ENCODE measurements around the gene PRR18.
A peak's percentile ranks its signal among the peaks of the same experiment; 100 is the strongest.
"Not testable (repeated sequence)": the region's sequence is repeated elsewhere in the genome, so short reads cannot be mapped to it uniquely, and the experiment has no call there.

Gene PRR18, protein sequence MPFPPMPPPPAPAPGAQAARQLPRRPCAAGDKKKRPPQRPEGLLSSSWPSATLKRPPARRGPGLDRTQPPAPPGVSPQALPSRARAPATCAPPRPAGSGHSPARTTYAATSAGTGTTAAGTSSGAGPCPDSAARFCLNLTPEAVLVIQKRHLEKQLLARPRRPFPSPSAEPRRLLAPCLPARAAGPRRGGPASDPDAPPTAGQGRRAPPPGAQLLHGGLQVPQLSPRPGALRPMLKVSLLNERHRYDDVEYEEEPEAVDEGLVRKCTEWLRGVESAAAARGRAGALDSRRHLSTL

DNA sequence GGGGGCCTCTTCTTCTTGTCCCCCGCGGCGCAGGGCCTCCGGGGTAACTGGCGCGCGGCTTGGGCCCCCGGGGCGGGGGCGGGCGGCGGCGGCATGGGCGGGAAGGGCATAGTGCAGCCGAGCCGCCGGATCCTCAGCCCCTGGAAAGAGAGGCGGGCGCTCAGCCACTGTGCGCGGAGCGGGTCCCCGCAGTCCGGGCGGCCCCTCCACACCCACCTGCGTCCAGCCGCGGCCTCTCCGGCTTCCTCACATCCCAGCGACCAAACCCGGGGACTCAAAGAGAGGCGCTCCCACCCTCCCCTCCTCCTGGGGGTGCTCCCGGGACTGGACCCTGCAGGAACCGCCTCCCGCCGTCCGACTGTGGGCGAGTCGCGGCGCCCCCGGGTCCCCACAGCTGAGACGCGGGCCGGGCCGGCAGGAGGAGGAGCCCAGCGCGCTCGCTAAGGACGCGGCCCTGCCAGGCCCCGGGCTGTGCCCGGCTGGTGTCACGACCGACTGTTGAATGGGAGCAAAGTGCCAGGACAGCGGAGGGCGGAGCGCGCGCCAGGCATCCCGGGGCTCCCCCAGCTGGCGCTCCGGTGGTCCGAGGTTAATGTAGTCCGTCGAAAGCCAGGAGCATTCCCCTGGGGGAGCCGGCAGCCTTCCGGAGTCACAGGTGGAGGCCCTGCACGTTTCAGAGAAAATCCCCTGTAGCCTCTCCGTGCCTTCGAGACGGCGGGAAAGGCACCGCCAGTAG lies at the start of gene PRR18:
Gene PRR18, minus strand, starts transcription at position 360 of the 736 bp plus-strand sequence. Its CDS starts 250 bp downstream, at position 110.
- no peak for DNase-seq

DNA sequence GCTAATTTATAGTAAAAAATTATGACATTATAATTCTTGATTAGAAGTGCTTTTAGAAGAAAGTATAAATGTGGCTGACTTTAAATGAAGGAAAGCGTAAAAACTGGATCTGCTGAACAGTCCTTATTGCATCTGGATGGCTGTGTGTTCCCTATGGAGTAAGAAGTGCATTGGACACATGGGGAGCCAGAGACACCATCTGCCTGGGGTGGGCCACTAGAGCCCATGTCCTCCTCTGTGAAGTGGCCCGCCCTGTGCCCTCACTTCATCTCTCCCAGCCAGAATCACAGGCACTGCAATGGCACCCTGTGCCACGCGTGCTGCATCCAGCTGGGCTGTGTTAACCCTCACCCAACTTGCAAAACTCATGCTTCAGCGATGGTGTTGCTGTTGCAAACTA lies 47.4 kb upstream of the PRR18 start:
- no peak for DNase-seq

DNA sequence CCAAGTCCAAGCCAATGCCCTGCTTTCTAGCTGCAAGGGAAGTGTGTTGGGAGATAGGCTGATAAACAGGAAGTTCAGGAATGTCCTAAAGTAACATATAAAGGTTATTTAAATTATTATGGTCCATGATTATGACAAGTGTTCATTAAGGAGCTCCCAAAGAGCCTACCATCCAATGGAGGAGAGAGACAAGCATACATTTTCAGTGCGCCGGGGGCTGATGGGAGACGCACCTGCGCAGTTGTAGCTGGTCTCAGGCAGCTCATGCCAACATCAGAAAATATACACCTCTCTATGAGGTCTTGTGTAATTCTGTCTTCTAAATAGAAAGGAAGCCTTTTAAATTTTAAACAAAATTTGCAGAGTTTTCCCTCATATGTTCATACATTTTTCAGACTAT lies 46.8 kb upstream of the PRR18 start:
- DNase-seq = no peak

DNA sequence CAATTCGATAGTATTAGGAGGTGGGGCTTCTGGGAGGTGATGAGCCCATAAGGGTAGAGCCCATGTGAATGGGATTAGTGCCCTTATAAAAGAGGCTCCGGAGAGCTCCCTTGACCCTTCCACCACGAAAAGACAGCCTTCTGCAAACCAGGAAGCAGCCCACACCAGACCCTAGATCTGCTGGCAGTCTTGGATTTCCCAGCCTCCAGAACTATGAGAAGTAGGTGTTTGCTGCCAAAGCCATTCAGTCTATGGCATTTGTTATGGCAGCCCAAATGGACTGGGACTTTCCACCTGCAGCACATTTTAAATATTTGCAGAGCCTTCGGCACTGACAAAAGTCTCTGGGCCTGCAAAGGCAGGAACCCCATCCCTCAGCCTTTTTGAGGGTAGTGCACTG lies 46.0 kb upstream of the PRR18 start:
- DNase-seq = no peak

DNA sequence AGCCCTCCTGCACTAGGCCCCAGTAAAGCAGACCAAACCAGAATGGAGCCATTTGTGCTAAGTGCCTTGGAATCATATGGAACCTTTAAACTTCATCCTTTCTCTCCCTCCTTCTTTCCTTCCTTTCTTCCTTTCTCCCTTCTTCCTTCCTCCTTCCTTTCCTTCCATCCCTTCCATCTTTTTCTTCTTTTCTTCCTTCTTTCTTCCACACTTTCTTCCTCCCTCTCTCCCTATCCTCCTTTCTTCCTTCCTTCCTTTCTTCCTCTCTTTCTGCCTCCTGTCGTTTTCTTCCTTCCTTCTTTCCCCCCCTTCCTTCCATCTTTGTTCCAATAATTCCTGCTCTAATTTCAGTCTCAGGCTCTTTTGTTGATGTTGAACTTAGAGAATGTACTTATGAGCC lies 45.3 kb upstream of the PRR18 start:
- DNase-seq = no peak

DNA sequence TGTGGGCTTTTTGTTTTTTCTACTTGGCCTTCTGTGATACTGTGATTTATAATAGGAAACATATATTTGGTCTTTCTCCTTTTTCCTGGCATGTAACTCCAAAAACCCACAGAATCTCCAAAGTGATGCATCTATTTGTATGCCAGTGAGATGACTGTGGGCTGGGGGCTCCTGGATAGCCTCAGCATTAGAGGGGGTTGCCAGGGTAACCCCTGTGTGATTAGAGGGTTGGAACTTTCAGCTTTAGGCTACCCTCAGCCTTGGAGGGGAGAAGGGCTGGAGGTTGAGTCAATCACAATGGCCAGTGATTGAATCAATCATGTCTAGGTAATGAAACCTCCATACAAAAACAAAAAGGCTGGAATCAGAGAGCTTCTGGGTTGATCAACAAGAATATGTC lies 44.7 kb upstream of the PRR18 start:
- DNase-seq = no peak

DNA sequence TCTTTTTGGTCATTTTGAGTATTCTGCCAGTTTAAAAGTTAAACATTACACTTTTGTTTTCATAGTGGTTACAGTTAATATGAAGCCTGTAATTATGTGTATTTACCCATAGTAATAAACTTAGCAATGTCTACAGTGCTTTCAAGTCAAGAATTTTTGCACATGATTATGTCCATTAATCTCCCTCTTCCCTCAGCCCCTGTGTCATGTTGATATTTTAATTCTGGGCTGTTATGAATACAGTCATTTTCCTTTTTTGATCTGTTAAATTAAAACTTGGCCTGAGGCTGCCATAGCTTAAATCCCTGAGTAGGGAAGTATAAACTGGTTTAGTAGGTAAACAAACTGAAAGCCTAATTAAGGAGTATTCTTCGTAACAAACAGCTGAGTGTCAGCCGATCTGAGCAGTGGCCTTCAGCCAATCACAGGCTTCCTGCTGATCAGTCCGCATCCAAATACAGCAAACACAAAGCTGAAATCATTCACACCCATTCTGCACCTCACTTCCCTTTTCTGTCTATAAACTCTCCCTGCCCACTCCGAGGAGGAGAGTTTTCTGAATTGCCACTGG lies 43.6 kb upstream of the PRR18 start:
- DNase-seq = no peak

DNA sequence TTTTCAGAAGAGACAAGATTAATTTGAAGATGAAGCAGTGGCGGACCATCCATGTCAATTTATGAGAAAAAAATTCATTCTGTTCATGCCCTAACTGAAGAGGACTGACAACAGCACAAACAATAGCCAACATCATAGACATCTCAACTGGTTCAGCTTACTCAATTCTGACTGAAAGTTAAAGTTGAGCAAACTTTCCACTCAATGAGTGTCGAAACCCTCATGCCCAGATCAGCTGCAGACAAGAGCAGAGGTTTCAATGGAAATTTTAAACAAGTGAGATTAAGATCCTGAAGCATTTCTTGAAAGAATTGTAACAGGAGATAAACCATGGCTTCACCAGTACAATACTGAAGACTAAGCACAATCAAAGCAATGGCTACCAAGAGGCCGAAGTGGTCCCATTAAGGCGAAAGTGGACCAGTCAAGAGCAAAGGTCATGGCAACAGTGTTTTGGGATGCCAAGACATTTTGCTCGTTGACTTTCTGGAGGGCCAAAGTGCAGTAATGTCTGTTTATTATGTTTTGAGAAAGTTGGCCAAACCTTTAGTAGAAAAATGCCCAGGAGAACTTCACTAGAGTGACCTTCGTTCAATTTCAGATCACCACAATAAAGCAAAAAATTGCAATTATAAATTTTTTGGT lies 40.2 kb upstream of the PRR18 start:
- DNase-seq = no peak

DNA sequence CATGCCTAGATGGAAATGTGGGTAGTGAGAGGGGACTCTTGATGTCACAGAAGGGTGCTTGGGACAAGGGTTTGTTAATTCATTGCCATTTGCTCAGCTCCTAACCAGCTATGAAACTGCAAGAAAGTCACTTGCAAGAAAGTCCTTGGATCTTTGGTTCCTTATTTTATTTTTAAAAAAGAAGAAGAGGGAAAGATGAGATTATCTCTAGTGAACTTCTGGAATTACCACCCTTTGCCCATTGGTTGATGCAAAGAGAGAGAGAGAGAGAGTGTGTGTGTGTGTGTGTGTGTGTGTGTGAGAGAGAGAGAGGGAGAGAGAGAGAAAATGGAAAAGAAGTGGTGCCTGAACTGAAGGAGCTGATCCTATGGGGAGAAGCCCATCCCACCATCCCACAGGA lies 38.8 kb upstream of the PRR18 start:
- no peak for DNase-seq

DNA sequence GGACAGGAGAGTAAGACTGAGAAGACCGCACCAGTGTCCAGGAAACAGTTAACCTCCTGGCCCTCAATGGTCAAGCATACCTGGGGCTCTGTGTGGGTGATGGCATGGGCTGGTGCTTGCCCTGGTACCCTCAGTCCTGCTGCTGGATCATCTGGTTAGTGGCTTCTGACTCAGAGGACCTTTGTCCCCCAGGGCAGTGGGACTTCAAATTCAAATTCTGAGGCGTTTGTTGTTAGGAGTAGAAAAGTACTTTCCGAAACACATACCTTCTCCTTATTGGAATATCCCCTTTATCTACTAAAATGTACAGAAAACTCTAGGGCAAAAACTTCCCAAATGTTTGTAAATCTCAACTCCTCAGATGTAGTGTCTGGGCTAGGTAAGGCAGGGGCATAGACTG lies 38.3 kb upstream of the PRR18 start:
- no peak for DNase-seq

DNA sequence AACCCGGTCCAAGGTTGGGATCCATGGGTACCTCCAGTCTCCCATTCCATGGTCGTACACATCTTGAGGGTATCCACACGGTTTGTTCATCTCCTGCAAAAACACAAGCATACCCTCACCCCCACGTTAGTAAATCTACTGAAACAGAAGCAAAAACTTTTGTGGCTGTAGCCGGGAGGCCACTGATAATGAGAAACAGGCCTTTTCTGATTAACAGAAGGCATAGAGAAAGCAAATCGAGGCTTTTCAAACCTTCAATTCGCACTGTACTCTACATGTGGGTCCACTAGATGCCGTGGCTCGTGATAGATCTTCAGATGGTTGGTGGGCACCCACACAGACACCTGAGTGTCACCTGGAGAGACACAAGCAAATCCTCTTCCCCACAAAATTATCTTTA lies 37.5 kb upstream of the PRR18 start:
- not testable (repeated sequence) for DNase-seq

DNA sequence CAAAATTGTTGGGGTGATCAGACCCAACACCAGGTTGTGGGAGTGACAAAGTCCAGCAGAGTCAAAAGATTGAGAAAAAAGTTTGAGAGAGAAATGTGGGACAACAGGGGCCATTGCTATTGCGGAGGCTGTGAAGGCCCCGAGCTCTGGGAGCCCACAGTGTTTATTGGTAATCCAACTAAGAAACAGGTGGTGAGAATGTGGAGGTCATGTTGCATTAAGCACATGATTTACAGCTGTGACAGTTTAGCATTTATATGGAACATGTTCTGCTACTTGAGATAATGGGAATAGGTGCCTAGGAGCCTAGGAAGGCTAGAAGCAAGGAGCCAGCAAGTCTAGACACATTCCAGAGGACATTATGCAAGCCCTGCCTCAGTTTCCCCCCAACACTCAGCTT lies 36.7 kb upstream of the PRR18 start:
- DNase-seq = not testable (repeated sequence)

DNA sequence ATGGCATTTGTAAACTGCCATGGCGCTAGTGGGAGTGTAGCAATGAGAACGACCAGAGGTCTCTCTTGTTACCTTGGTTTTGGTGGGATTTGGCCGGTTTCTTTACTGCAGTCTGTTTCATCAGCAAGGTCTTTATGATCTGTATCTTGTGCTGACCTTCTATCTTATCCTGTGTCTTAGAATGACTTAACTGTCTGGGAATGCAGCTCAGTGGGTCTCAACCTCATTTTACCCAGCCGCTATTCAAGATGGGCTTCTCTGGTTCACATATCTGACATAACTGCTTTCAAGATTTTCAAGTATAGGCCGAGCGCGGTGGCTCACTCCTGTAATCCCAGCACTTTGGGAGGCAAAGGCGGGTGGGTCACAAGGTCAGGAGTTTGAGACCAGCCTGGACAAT lies 36.0 kb upstream of the PRR18 start:
- DNase-seq = no peak

DNA sequence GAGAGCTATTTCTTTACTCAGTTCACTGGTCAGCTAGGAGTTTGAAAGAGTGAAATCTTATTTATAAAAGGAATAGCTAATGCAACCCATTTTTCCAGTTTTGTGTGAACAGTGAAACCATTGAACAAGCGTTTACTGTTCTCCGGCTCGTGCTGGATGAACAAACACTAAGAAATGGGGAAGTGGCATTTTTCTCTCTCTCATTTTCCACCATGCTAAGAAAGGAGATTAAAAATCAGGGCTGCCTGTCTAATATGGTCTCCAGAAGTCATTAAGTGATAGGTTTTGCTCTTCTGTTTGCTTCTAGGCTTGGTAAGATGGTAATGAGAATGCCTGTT lies 34.9 kb upstream of the PRR18 start:
- no peak for DNase-seq

DNA sequence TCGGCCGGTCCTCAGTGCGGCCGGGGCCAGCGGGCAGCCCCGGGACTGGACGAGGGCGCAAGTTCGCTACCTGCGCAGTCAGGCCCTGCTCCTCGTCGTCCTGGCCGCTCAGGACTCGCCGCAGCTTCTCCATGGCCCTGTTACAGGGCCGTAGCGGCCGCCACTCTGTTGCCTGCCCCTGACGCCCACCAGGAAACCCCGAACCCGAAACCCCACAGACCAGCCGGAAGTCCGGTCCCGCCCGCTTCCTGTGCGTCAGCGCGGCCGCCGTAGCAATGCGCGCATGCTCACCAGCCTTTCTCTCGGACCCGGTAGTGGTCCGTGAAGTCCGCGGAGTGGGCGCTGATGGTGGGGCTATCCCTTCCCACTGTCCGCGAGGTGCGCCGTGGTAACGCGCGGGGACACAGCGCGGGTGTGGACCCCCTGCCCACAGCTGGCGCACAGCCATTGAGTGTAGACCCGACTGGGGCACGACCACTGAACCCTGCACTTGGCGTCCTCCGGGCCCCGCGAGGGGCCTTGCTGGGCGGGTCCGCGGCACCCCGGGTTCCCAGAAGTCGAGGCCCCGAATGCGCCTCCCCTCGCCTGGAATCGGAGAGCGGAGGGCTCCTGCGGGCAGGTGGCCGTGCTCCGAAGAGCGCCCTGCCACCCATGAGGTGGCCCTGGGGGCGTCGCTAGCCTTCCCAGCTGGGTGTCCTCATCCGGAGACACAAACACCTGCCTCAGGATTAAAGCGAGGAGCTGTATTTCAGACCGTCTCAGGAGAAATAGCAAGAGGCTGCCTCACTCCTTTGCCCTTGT lies 34.4 kb upstream of the PRR18 start, which contains the start of gene SFT2D1:
Gene SFT2D1, minus strand, starts transcription at position 197 of the 801 bp plus-strand sequence. Its CDS starts 64 bp downstream, at position 133.
- DNase-seq = peak; percentile 64

DNA sequence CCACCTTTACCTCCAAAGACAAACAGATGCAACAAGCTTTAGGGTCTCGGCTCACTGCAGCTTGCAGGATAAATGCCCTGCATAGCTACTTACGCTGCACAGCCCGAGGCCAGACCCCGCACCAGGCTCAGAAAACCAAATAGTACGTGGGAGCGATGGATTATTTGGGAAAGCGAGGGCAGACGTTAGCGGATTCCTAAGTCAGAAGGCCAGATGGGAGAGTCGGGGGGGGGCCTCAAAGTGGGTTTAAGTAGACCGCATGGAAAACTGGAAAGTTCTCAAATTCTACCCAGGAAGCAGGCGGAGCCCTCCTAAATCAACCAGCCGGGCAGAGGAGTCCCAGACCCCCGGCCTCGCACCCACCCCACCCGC lies 33.8 kb upstream of the PRR18 start:
- DNase-seq = no peak

DNA sequence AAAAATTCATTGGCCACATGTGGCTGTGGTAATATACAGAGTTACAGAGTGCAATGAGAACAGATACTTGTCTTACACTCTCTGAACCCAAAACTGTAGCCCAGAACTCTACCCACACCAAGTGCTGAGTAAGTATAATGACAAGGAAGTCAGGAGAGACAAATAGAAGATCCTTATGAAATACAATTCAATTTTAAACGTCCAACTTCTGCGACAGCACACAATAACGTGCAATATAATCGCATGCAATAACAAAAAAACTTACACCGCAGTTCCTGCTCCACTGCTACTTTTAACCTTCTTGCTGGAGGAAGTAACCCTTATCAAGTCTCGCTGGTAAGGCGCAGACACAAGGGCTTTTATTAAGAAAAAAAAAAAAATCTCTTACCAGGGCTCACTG lies 33.3 kb upstream of the PRR18 start:
- no peak for DNase-seq

DNA sequence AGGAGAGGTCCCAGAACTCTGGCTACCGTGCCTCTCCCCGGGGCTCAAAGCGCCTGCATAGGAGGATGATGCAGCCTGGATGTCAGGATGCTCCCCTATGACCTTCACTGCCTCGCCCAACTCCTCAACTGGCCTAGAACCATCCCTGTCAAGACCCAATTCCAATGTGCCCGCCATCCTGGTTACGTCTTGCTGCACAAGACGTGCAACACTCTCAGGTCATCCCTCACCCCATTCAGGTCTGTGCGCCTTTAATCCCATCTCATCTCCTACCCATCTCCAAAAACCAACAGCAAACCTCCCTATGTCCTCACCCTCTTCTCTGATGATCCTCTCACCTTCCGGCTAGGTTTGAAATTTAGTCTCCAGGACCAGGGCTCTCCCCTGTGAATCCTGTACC lies 30.7 kb upstream of the PRR18 start:
- DNase-seq = no peak

DNA sequence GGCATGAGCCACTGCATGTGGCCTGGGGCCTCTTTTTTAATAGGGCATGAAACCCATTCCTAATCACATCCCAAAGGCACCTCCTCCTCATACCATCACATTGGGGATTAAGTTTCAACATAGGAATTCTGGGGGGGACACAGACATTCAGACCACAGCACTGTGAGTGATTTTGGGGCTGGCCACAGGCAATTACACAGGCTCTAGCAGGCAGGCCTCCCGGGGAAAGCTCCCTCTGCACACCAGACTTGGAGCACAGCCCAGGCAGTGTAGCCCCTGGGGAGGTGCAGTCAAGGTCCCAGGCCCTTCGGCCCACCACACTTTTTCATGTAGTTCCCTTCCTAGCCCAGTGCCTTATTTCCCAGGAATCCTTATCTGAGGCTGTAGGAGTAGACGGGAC lies 28.7 kb upstream of the PRR18 start:
- no peak for DNase-seq

DNA sequence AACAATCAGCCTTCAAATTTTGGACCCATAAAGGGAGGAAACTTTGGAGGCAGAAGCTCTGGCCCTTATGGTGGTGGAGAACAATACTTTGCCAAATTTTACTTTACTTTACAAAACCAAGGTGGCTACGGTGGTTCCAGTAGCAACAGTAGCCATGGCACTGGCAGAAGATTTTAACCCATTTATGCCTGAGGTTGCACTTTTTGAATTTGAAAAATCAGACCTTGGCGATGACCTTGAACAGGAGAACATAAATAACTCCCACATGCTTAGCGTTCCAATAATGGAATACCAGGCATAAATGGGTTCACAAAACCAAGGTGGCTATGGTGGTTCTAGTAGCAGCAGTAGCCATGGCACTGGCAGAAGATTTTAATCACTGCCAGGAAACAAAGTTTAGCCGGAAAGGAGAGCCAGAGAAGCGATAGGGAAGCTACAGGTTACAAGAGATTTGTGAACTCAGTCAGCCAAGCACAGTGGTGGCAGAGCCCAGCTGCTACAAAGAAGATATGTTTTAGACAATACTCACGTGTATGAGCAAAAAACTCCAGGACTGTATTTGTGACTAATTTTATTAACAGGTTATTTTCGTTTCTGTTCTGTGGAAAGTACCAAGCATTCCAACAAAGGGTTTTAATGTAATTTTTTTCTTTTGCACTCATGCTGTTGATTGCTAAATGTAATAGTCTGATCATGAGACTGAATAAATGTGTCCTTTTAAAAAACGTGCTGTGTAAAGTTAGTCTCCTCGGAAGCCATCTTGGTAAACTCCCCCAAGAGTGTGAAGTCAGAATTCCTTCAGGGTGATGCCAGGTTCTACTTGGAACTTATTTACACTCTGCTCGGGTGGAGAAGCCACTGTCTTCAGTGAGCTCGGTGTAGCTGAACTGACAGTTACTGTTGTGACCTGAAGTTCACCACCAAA lies 27.4 kb upstream of the PRR18 start:
- DNase-seq = no peak

DNA sequence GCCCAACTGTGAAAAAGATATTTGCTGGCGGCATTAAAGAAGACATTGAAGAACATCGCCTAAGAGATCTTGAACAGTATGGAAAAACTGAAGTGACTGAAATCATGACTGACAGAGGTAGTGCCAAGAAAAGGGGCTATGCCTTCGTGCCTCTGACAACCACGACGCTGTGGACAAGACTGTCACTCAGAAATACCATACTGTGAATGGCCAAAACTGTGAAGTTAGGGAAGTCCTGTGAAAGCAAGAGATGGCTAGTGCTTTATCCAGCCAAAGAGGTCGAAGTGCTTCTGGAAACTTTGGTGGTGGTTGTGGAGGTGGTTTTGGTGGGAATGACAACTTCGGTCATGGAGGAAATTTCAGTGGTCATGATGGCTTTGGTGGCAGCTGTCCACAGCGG lies 26.7 kb upstream of the PRR18 start:
- no peak for DNase-seq

Data from NCI-H2227 treated with DMSO at 0.1 percent for 48 hours (cell line).